Activated B cell treated with CpG ODN at 0.5 μM for 24 hours (primary cell): ENCODE measurements around the gene RERE. TPM values are rescaled to one million over a fixed set of nuclear protein-coding genes. Genes with fewer than 3 reads are reported as not detected.

Experiments used
- ATAC-seq: fragments of 200-7000 bp; cut with Tn5 transposase; one replicate; pipeline ENCODE4 v1.10.0; 2021; ENCODE audit warnings: low read depth, mild to moderate bottlenecking, moderate library complexity
- CTCF ChIA-PET: fragments of 350-600 bp; sonication (Branson Sonifier 250); formaldehyde crosslinking; loops from one replicate; lab custom pipeline; 2021; ENCODE audit warnings: antibody characterized with exemption; lab: Charles Lee
- POLR2A ChIA-PET: fragments of 350-600 bp; sonication (Branson Sonifier 250); formaldehyde crosslinking; loops from one replicate; lab custom pipeline; 2021; ENCODE audit warnings: antibody characterized with exemption; lab: Charles Lee
- DNase-seq: peaks from one replicate; pipeline ENCODE4 v3.0.0; 2022
- H3K27ac Mint-ChIP-seq: one replicate; pipeline ENCODE4 v1.8.0; 2020; ENCODE audit warnings: mixed read lengths
- H3K27me3 Mint-ChIP-seq: one replicate; pipeline ENCODE4 v1.8.0; 2021; ENCODE audit warnings: mixed read lengths
- H3K36me3 Mint-ChIP-seq: one replicate; pipeline ENCODE4 v1.8.0; 2021; ENCODE audit warnings: low read depth, mixed read lengths
- H3K4me1 Mint-ChIP-seq: one replicate; pipeline ENCODE4 v1.8.0; 2021; ENCODE audit warnings: mixed read lengths
- H3K4me3 Mint-ChIP-seq: one replicate; pipeline ENCODE4 v1.8.0; 2020; ENCODE audit warnings: mild to moderate bottlenecking, mixed read lengths
- H3K9me3 Mint-ChIP-seq: one replicate; pipeline ENCODE4 v1.8.0; 2020; ENCODE audit warnings: mixed read lengths
- CTCF ChIP-seq: fragments of 200-600 bp; IDR thresholded peaks from one replicate; pipeline ENCODE4 v1.8.0; 2022; ENCODE audit warnings: antibody characterized with exemption, mild to moderate bottlenecking
- intact Hi-C: fragments of 100-400 bp; cut with micrococcal nuclease; formaldehyde crosslinking; loops from one replicate; pipeline ENCODE4 v1.15.1; 2024
- total RNA-seq: library from RNA; stranded (reverse); gene quantifications from 2 replicates; pipeline ENCODE4 v1.2.3, GENCODE V29; 2022

RERE gene
- total RNA-seq, 1 donor from 2014 or later = 98.8 TPM

GRCh38 chr1:8767006-8767405 is 50.4 kb downstream of the RERE start:
- intact Hi-C loops = no loop called here
- no peaks in the 10 kb centered on the region for H3K27me3 Mint-ChIP-seq

GRCh38 chr1:8765198-8765597 is 52.2 kb downstream of the RERE start:
- Mint-ChIP-seq H3K9me3 (no peaks in the 10 kb centered on the region), H3K27ac (no peak overlapping the region), H3K4me1 (peaks cover 27% of the 10 kb centered on the region), H3K27me3 (no peaks in the 10 kb centered on the region), H3K36me3 (peaks cover 8% of the 10 kb centered on the region), H3K4me3 (no peak overlapping the region)
- no peak for DNase-seq
- ATAC-seq = no peak
- intact Hi-C loops = no loop called here
- POLR2A ChIA-PET = no interaction called here
- CTCF ChIA-PET = no interaction called here
- TF ChIP-seq CTCF = no peak

More at GRCh38 chr1:8767006-8767405, 50.4 kb downstream of the RERE start:
- no peak overlapping the region for H3K4me3 Mint-ChIP-seq
- ATAC-seq (no peak), DNase-seq (no peak)
- no peak for TF ChIP-seq CTCF
- CTCF ChIA-PET = interaction anchor here (0.8 to 1.1 kb wide), 2 partner anchors 40 to 1014 kb away, joined by 3 read pairs; no protein-coding TSS in a partner anchor
- no peak overlapping the region for H3K27ac Mint-ChIP-seq
- POLR2A ChIA-PET = no interaction called here
- H3K36me3 Mint-ChIP-seq = peaks cover 3% of the 10 kb centered on the region
- H3K9me3 Mint-ChIP-seq = no peaks in the 10 kb centered on the region
- peaks cover 27% of the 10 kb centered on the region for H3K4me1 Mint-ChIP-seq

GRCh38 chr1:8764293-8764937 is 53.0 kb downstream of the RERE start:
- ATAC-seq = no peak
- ChIA-PET POLR2A (interaction anchor here (0.5 to 1.0 kb wide), 6 partner anchors 53 to 384 kb away, joined by 3 to 7 read pairs (median 4); partner anchors contain the start of gene RERE), CTCF (interaction anchor here (0.6 kb wide), 1 partner anchor 138 kb away, joined by 3 read pairs; no protein-coding TSS in a partner anchor)
- H3K27me3 Mint-ChIP-seq = no peaks in the 10 kb centered on the region
- peak overlapping the region; percentile 44 for H3K27ac Mint-ChIP-seq
- intact Hi-C loops = no loop called here
- peaks cover 8% of the 10 kb centered on the region for H3K36me3 Mint-ChIP-seq
- DNase-seq = no peak
- no peak overlapping the region for H3K4me3 Mint-ChIP-seq
- TF ChIP-seq CTCF = no peak
- H3K9me3 Mint-ChIP-seq = no peaks in the 10 kb centered on the region
- H3K4me1 Mint-ChIP-seq = peaks cover 27% of the 10 kb centered on the region

- DNase-seq (no peak), ATAC-seq (peak; percentile 62)
- POLR2A ChIA-PET = interaction anchor here (0.5 to 1.0 kb wide), 6 partner anchors 54 to 383 kb away, joined by 3 to 7 read pairs (median 4); partner anchors contain the start of gene RERE
- Mint-ChIP-seq H3K4me3 (no peak overlapping the region), H3K4me1 (peaks cover 27% of the 10 kb centered on the region), H3K27ac (peak overlapping the region; percentile 44), H3K9me3 (no peaks in the 10 kb centered on the region), H3K36me3 (peaks cover 8% of the 10 kb centered on the region), H3K27me3 (no peaks in the 10 kb centered on the region)
- CTCF ChIA-PET = interaction anchor here (0.6 kb wide), 1 partner anchor 138 kb away, joined by 3 read pairs; no protein-coding TSS in a partner anchor
- intact Hi-C loops = no loop called here
- TF ChIP-seq CTCF = no peak
Measured at GRCh38 chr1:8763888-8764287, 53.6 kb downstream of the RERE start.

- Mint-ChIP-seq H3K36me3 (peaks cover 3% of the 10 kb centered on the region), H3K27ac (no peak overlapping the region), H3K4me1 (peaks cover 4% of the 10 kb centered on the region), H3K9me3 (no peaks in the 10 kb centered on the region), H3K4me3 (no peak overlapping the region), H3K27me3 (no peaks in the 10 kb centered on the region)
- intact Hi-C loops = no loop called here
- ChIA-PET CTCF (no interaction called here), POLR2A (no interaction called here)
- no peak for TF ChIP-seq CTCF
- no peak for DNase-seq
- no peak for ATAC-seq
Measured at GRCh38 chr1:8754993-8755392, 62.4 kb downstream of the RERE start.
